NK-92 treated with Interleukin-12 subunit alpha and Interleukin-12 subunit beta, amount 100 ng/mL, for 24 hours (cell line): ENCODE data around the gene NRCAM.
"Not testable (repeated sequence)": the region's sequence is repeated elsewhere in the genome, so short reads cannot be mapped to it uniquely, and the experiment has no call there.

ENCODE experiments used
- DNase-seq: peaks from one replicate; lab custom pipeline; 2025; lab: John Stamatoyannopoulos, UW

Gene NRCAM

DNA sequence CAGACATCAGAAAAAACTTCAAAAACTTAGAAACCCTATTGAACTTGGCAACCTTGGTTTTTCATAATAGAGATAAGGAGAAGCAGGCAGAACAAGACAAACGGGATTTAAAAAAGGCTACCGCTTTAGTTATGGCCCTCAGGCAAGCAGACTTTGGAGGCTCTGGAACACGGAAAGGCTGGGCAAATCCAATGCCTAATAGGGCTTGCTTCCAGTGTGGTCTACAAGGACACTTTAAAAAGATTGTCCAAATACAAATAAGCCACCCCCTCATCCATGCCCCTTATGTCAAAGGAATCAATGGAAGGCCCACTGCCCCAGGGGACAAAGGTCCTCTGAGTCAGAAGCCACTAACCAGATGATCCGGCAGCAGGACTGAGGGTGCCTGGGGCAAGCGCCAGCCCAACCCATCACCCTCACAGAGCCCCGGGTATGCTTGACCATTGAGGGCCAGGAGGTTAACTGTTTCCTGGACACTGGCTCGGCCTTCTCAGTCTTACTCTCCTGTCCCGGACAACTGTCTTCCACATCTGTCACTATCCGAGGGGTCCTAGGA lies 115.3 kb downstream of the NRCAM start:
- no peak for DNase-seq

DNA sequence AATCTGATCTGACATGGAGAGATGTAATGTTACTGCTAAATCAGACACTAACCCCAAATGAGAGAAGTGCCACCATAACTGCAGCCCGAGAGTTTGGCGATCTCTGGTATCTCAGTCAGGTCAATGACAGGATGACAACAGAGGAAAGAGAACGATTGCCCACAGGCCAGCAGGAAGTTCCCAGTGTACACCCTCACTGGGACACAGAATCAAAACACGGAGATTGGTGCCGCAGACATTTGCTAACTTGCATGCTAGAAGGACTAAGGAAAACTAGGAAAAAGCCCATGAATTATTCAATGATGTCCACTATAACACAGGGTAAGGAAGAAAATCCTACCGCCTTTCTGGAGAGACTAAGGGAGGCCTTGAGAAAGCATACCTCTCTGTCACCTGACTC lies 115.8 kb downstream of the NRCAM start:
- not testable (repeated sequence) for DNase-seq

DNA sequence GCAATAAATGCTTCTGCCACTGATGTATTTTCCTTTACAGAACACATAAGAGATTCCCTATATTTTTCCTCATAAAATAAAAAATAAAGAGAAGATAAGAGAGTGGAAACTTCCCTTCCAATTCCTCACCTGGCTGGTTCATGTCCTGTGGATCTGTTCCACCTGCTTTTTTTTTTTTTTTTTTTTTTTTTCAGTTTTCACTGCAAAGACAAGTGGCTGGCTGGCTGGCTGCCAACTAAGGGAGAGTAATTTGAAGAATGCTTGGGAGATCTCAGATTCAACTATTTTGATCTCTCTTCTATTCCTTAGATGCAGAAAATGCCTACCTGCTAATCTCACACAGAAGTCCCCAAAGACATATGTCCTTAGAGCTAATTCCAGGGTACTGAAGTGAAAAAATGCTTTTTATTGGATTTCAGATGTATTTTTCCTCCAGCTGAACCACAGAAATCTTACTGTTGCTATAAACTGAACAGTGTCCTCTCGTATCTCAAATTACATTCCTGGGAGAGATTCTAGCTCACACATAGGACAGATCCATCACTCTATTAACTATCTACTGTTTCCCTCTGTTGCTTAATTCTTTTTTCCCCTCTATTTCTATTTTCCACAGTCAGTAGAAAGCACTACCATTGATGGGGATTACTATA lies 120.8 kb downstream of the NRCAM start:
- no peak for DNase-seq

DNA sequence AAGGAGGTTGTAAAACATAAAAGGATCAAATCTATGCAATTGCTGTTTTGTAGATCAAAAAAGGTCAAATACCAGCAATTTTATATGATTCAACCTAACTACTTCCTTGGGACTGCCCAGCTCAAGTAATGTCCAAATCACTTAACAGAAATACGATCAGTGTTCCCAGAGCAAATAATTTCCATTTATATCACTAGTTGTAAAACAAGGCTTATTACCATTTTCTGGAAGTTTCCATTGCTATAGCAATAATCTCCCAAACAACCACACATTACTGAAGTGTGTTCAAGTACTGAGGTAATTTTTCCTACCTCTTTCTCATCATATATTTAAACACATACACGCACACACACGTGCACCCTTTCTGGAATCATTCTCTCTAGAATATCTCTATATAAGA lies 123.3 kb downstream of the NRCAM start:
- DNase-seq: no peak

DNA sequence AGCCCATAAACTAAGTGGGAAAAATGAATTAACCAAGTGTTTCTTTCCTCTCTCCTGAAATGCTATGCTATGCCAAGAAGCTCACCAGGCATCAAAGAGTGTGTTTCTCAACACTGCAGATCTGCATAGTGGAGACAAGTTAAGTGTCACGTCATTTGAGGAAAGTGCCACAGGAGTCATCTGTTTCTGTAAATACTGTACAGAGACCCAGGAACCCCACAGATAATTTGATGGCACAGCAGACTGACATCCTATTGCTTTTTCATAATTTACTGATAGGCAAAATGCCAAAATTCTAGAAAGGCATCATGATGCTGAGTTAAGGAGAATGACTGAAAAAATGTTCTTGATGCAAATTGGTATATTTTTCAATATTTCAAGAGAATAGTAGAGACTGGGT lies 124.3 kb downstream of the NRCAM start:
- no peak for DNase-seq

DNA sequence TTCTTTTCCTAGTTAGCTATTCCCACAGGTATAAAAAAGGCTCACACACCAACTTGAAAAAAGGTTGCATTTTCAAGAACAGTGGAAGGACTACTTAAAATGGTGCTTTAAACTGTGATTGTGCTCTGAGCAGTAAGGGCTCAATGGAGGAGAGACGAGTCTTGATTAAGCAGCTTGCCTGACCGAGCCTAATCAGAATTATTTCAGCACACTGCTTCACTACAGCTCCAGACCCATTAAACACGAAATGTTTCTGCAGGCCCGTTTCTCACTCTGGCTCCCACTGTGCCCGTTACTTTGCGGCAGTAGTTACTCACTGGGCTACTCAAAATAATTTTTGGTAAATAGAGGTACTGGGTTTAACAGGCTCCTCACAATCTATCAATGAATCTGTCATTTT lies 126.0 kb downstream of the NRCAM start:
- no peak for DNase-seq

DNA sequence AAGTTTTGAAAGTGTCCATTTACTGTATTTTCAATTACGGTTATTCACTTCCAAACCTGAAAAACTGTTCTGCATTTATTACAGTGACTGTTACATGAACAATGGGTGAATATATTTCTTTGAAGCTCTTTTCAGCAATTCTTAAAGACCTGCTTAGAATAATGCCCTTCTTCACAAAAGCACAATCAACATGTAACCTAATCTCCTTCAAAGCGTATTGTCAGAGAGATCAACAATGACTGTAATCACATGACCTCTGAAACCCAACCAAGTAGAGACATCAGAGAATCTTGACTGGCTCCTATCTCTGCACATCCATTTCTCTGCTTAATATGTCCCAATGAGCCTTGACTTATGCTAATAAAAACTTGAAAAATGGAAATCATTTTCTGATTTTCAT lies 126.7 kb downstream of the NRCAM start:
- DNase-seq: no peak

DNA sequence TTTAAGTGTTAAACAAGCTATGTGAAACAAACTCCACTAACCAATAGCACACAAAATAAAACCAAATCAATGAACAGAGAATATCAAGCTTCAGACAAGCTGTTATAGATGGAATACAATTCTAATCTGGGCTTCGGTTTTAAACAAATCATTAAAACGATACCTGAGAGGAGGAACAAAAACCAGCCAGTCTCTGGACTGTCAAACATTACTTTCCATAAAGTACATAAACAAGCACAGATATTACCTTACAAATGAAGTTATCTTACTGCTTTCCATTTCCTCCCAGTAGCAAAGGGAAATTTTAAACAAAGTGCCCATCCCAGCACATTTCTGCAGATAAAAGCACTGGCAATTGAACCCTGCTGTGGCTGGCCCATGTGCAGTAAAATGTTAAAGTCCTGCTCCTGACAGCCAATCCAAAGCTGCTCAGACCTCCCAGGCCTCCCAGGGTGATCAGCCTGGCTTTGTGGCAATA lies 128.0 kb downstream of the NRCAM start:
- no peak for DNase-seq

DNA sequence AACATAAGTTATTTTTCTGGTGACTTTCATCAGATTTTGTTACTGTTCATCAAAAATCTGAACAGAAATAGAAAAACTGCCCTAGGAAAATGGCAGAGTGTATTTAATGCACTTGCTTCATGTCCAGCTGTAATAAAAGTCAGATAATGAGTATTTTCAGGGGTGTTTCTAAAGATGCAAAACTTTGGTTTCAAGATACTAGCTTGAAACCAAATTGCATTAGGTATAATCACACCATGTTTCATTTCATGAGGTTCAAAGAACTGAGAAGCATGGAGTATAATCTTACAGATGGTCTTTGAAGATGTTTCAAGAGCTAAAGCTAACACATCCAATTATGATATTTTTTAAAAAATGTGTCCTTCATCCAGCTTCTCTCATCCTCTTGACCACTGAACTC lies 128.9 kb downstream of the NRCAM start:
- no peak for DNase-seq

DNA sequence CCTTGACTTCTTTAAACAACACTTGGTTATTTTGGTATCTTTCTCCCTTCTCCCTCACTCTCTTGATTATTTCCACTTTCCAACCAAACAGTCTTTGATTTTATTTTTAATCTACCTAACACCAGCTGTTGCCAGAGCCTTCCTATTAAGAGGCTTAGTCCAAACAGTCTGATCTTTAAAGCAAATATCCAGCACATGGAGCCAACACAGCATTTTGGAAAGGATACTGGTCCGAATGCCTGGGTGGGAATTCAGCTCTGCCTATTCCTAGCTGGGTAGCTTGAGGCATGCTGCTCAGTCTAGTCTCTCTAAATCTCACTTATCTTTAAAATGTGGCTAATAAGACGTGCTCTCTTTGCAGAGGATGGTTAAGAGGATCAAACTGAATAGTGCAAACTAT lies 129.3 kb downstream of the NRCAM start:
- no peak for DNase-seq

DNA sequence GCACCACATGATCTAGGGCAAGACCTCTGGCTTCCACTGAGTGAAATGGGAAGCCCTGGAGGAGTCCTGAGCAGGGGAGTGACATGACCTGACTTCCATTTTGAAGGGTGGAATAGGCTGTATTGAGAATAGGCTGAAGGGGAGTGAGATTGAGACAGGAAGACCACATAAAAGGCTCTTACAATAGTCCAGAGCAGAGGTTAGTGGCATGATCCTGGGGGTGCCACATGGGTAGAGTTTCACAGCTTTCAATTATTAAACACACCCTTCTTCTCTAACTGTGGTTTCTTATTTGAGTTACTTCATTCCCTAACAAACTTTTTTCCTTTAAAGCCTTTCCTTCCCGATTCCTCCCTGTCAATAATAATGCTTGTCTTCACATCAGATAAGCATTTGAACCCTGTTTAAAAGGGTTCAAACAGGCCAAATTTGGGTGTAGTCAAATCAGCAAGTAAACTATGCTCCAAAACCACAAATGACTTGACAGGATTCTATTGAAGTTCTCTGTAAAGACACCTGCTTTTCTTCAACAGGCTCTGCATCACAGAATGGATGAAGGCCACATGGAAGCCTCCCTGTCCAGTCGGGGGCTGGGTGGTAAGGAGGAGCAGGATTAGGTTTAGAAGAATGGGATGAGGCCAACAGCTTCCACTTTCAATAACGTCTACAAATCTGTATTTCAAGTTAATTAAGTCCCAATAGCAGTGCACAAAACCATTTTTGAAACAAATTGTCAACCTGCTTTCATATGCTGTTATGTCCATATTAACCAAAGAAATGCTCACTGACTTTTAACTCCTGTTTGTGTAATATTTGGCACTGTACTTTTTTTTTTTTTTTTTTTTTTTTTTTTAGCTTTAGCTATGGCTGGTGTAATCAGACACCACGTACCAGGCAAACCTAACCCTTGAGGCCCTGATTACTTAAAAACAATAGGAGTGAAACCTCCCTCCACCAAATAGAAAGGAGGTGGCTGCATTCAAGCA lies 131.9 kb downstream of the NRCAM start:
- DNase-seq: no peak

DNA sequence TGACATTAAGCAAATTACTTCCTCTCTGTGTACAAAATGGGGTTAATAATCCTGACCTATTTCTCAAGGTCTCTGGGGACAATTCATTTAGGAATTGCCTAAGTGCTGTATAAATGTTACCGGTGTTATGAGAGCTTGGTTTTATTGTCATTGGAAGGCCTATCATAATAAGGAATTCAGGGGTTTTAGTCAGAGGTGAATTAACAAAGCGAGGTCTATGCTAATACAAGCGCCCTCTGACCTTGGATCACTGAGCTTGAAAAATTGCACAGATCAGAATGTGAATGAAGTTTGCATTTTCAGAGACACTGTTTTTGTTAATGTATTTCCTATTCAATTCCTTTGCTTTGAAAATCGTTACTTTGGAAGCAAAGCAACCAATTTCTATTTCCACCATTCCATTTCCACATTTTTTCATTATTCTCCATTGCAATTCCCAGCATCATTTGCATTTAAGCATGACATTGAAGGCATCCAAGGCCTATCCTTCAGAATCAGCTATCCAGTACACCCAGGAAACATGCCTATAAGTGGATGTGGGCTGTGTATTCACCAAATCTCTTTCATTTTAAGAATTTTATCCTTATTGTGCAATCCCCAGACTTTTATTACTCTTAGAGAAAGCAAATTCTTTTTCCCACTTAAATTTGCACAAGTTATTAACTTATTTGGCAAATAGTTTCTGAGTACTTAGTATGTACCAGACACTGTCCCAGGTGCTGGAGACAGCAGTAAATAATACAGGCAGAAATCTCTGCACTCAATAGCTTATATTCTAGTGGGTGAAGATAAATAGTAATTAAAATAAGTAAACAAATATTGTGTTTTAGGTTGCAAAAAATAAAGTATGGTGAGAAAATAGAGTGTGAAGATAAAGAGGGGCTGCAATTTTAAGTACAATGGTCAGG lies 133.1 kb downstream of the NRCAM start:
- no peak for DNase-seq

DNA sequence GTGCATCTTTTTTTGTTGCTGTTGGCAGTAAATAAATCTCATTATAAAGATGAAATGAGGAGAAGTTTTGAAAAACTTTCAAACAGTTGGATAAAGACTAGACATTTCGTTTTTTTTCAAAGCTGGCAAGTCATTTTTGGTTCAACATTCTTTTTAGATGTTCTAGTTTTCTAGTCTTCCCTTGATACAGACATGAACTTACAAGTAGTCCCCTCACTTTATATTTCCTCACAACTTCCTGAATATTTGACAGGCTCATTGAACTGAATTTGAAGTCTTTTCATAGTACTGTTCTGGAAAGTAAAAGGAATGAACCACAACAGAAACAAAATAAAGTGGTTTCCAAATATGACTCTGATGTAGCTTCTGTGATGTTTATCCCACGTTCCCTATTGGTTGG lies 134.2 kb downstream of the NRCAM start:
- no peak for DNase-seq

DNA sequence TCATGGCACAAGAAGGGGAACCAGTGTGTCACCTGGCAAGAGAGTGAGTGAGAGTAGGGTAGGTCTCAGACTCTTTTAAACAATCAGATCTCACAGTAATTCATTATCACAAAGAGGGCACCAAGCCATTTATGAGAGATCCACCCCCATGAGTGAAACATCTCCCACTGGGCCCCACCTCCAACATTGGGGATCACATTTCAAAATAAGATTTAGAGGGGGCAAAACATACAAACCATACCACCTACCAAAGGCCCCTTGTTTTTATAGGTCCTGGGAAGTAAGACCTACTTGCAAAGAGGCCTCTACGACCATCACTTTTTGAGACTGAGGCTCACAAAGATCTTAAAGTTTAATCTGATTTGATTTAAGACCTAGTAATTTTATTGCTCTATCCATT lies 134.9 kb downstream of the NRCAM start:
- no peak for DNase-seq

DNA sequence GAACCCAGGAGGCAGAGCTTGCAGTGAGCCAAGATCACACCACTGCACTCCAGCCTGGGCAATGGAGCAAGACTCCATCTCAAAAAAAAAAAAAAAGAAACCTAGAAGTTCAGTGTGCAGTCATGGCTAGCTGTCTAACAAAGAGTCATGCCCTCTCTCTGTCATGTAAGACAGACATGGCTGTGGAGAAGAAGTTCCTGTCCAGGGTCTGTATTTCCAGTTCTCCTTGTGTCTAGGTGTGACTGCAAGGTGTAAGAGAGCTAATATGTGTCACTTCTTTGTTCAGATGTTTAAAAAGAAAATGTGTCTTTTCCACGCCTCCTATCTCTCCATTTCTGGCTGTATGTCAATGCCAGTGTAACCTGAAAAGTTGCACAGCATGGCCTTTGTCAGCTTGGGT lies 139.5 kb downstream of the NRCAM start:
- no peak for DNase-seq

DNA sequence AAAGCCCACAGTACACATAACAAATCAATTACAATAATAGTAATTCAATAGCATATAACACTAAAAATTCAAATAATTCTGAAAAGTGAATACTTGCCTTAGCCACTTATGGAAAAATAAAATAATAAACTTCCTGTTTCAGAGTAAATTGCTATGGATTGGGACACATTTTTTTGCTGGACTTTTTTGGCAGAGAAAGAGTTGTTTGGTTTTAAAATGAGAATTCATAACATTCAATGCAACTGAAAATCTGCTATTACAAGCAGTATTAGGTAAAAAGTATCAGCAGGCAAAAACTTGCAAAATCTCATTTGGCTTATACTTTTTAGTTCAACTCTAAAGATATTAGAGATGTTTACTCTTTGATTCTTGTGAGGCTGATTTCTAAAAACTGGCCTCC lies 141.7 kb downstream of the NRCAM start:
- DNase-seq: no peak

DNA sequence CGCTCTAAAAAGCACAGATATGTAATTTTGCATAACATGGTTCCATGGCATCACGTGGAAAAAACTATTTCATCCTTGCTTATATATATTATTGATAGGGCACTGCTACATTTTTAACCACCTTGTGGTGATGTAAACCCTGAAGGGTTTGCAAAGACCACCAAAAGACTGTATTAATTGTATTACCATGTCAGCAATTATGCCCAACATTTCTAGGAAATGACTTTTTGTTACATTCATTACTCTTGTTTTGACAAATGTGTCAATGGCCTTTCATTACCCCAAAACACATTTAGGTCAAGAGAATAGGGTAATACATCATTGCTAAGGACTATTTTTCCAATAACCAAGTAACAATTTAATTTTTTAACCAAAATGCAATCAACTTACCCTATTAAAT lies 142.2 kb downstream of the NRCAM start:
- DNase-seq: no peak

DNA sequence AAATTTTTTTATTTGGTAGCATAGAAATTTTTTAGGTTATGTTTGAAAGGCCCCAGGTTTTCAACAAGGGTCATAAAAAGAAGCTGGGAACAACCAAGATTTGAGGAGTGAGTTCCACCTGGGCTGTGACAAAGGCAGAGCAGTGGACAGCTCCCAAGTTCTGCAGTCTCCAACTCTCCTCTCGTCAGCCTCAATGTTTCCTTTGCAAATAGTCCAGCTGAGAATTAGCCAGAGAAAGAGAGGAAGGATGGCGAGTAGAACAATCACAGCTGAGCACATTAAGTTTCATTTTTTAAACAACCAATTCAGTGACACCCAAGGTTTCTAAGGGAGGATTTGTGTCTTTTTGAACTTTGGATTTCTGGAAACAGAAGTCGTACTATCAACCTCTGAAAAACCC lies 143.2 kb downstream of the NRCAM start:
- no peak for DNase-seq

DNA sequence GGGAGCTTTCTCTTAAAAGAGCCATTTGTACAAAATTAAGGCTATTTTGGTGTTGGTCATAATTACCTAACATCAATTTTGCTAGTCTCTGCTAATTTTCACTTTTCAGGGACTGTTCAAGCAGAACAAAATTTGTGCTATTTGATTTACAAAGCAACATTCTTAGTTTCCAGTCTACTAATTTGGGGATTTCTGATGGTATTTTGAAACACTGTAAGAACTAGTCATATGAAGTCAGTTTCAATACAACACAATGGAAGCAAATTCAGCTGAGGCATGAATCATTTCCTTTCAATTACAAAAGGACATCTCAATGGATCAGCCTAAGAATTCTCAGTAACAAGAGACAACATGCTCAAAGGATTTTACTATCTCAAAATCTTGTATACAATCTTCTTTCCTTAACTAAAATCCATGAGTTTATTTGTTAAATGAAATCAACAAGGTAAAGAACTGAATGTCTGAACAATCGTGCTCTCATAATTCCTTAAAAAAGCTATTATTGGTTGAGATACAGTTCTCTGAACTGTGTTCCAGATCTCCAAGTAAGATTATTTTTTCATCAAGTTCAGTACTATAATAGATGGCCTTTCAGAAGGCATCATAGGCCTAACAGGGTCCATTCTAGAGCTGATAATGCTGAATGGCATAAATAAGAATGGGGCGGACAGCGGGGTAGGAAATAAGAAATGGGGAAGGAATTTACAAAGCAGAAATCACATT lies 144.6 kb downstream of the NRCAM start:
- DNase-seq: no peak

DNA sequence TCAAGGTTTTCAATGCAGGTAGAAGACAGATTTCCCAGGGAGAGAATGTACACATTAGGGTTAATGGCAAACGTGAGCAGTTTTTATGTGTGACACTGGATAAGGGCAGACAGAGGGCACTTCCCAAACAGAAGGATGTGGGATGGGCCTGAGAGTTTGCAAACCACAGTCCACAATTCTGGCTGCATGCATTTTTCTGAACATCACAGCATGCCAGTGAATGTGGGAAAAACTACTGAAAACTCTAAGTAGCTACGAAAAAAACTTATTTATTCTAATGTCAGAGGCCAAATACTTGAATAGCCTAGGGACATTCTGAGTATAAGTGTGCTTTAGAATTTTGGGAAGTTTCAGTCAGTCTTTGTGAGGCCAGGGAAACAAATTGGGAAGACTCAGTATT lies 145.9 kb downstream of the NRCAM start:
- DNase-seq: no peak

DNA sequence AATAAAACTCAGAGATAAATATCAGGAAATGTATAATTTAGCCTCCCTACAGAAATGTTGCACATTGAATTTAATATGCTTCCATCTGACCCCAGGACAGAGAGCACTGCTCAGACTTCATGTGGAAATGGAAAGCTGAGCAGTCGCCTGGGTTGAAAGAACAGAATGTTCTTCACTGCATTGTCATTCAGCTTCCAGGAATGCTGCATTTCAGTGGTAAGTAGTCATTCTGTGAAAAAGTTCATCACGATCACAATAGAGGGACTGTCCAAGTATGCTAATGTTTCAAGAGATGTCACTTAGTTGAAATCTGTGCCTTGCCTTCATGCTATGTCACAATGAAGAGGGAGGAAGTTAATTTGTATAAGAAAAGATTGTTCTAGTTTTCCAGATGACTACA lies 147.3 kb downstream of the NRCAM start:
- DNase-seq: no peak
